Activated CD8-positive, alpha-beta memory T cell treated with anti-CD3 and anti-CD28 coated beads, Interleukin-2, amount 50 U/mL, for 48 hours (primary cell): ENCODE results near the gene XAGE5.
"Not testable (repeated sequence)": the region's sequence is repeated elsewhere in the genome, so short reads cannot be mapped to it uniquely, and the experiment has no call there.

ENCODE experiments used
- DNase-seq: peaks from one replicate; pipeline ENCODE4 v3.0.0-alpha.2; 2020

The XAGE5 gene

GRCh38 chrX:52811065-52811625 lies at the start of gene XAGE5:
Gene XAGE5 (plus strand): TSS chrX:52811287. CDS start chrX:52812567, 1,280 bp downstream.
- DNase-seq: no peak

- not testable (repeated sequence) for DNase-seq
Observed at GRCh38 chrX:52765983-52766382, 45.1 kb upstream of the XAGE5 start.

GRCh38 chrX:52773504-52773903 lies 37.6 kb upstream of the XAGE5 start:
- not testable (repeated sequence) for DNase-seq

- DNase-seq: not testable (repeated sequence)
Observed at GRCh38 chrX:52797327-52797726, 13.8 kb upstream of the XAGE5 start, which contains the start of gene SPANXN5. Gene SPANXN5 (minus strand): TSS chrX:52797427. CDS start chrX:52797348, 79 bp downstream.

GRCh38 chrX:52804876-52805275 lies 6.2 kb upstream of the XAGE5 start:
- DNase-seq: not testable (repeated sequence)

GRCh38 chrX:52819788-52820187 lies 8.7 kb downstream of the XAGE5 start:
- no peak for DNase-seq

- no peak for DNase-seq
Observed at GRCh38 chrX:52821079-52821760, 10.1 kb downstream of the XAGE5 start.

GRCh38 chrX:52824608-52825007 lies 13.5 kb downstream of the XAGE5 start:
- no peak for DNase-seq

GRCh38 chrX:52830551-52830950 lies 19.5 kb downstream of the XAGE5 start:
- no peak for DNase-seq

- DNase-seq: no peak
Observed at GRCh38 chrX:52839137-52839536, 28.1 kb downstream of the XAGE5 start.

- DNase-seq: not testable (repeated sequence)
Observed at GRCh38 chrX:52843619-52844018, 32.5 kb downstream of the XAGE5 start.

GRCh38 chrX:52852110-52852860 lies 41.2 kb downstream of the XAGE5 start:
- DNase-seq: no peak

- not testable (repeated sequence) for DNase-seq
Observed at GRCh38 chrX:52856991-52857525, 46.0 kb downstream of the XAGE5 start.

GRCh38 chrX:52865343-52865998 lies 54.4 kb downstream of the XAGE5 start:
- DNase-seq: no peak
